Stromal cell of bone marrow (primary cell): ENCODE results near the gene F8A1.
A peak's percentile ranks its signal among the peaks of the same experiment; 100 is the strongest.
"Not testable (repeated sequence)": the region's sequence is repeated elsewhere in the genome, so short reads cannot be mapped to it uniquely, and the experiment has no call there.

Experiments
- DNase-seq: peaks from one replicate; pipeline ENCODE4 v3.0.0-alpha.2; 2012; ENCODE audit warnings: low read depth

The F8A1 gene

GRCh38 chrX:154886069-154886788, at the start of gene F8A1:
Gene F8A1 (plus strand): TSS chrX:154886355. CDS start chrX:154886375, 20 bp downstream.
- not testable (repeated sequence) for DNase-seq

DNA sequence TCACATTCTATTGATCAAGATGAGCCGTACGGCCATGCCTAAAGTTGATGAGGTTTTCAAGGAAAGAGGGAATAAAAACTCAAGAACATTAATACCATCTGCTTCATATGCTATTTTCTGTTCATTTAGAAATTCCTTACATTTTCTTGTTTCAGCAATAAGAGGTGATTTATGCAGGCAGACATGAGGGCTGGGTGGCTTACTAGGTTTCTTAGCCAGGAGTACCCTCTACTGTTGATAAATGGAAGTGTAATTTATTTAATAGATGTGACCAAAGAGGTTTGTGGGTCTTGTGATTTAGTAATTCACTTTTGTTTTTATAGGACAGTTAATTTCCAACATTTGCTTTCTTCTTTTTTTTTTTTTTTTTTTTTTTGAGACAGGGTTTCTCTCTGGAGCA, 45.3 kb upstream of the F8A1 start:
- DNase-seq = peak; percentile 14

- no peak for DNase-seq
These were observed 35.1 kb upstream of the F8A1 start for GRCh38 chrX:154850957-154851611.

DNA sequence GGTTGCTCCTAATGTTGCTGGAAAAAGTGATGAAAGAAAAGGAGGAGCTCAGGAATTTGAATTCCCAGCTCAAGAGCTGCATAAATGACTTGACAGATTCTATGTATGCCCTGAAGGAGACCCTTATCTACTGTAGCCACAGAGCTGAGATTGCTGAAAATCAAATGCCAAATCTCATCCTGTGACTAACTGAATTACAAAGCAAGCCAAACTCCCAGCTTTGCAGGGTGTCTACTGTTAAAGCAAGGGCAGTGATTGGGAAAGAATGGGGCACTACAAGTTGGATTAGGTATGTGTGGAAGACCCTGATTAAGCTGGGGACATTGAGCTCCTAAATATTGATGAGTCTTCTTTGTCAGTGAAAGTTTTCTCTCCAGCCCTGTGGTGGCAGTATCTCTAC, 30.9 kb upstream of the F8A1 start:
- DNase-seq = no peak

- DNase-seq = not testable (repeated sequence)
These were observed 17.6 kb upstream of the F8A1 start for GRCh38 chrX:154868522-154868921.

DNA sequence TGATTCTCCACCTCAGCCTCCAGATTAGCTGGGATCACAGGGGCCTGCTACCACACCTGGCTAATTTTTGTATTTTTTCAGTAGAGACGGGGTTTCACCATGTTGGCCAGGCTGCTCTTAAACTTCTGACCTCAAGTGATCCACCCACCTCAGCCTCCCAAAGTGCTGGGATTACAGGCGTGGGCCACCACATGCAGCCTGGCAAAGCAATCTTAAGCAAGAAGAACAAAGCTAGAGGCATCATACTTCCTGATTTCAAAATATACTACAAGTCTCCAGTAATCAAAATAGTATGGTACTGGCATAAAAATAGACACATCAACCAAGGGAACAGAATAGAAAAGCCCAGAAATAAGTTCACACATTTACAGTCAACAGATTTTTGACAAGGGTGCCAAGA, 12.8 kb upstream of the F8A1 start:
- DNase-seq = no peak

- DNase-seq = not testable (repeated sequence)
These were observed 2.1 kb upstream of the F8A1 start for GRCh38 chrX:154884069-154884468.

DNA sequence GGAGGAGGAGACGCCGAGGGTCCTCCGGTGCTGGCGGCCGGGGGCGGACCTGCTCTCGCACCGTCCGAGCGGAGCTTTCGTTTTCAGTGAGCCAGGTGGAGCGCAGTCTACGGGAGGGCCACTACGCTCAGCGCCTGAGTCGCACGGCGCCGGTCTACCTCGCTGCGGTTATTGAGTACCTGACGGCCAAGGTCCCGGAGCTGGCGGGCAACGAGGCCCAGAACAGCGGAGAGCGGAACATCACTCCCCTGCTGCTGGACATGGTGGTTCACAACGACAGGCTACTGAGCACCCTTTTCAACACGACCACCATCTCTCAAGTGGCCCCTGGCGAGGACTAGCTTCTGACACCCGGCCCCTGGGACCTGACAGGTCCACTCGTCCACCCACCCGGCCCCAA, 1.1 kb upstream of the F8A1 start:
- DNase-seq = not testable (repeated sequence)

GRCh38 chrX:154885549-154885948, 606 bp upstream of the F8A1 start:
- DNase-seq = not testable (repeated sequence)

DNA sequence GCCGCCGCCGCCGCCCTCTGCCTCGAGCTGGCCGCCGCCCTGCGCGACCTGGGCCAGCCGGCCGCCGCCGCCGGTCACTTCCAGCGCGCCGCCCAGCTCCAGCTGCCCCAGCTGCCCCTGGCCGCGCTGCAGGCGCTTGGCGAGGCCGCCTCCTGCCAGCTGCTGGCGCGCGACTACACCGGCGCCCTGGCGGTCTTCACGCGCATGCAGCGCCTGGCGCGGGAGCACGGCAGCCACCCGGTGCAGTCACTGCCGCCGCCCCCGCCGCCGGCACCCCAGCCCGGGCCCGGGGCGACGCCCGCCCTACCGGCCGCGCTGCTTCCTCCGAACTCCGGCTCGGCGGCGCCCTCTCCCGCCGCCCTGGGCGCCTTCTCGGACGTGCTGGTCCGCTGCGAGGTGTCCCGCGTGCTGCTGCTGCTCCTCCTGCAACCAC, 650 bp downstream of the F8A1 start:
- not testable (repeated sequence) for DNase-seq

DNA sequence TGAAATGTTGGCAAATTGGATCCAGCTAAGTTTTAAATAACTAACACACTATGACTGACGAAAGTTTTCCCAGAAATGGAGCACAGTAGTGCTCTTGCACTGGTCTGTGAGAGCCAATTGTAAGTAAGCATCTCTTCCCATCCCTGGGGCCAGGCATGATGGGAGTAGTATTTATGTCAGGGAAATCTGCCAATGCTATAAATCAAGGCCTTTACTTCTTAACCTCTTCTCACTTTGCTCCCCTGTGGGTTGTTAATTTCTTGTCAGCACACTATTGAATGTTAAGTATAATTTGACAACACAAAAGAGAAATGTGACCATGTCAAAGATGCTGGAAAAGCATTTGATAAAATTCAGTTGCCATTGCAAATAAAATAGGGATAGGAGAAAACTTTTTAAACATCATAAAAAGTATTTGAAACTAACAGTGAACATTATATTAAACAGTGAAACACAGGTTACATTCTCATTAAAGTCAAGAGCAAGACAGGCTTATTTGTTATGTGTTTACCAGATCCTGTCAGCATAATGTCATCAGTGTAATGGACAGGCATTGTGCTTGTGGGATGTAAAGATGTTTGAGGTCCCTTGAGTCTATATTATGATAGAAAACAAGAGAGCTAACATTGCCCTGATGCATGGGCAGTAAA, 5.0 kb downstream of the F8A1 start:
- DNase-seq = no peak

- no peak for DNase-seq
These were observed 6.1 kb downstream of the F8A1 start for GRCh38 chrX:154892296-154892695.

DNA sequence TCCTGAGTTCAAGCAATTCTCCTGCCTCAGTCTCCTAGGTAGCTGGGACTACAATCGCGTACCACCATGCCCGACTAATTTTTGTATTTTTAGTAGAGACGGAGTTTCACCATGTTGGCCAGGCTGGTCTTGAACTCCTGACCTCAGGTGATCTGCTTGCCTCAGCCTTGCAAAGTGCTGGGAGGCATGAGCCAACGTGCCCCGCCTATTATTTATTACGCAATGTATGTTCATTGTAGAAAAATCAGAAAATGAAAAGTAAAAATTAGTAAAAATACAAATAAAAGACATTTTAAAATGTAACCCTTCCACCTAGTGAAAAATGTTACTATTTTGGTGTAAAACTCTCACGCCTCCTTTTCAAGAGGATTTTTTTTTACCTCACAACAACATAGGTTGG, 14.2 kb downstream of the F8A1 start:
- DNase-seq = no peak

DNA sequence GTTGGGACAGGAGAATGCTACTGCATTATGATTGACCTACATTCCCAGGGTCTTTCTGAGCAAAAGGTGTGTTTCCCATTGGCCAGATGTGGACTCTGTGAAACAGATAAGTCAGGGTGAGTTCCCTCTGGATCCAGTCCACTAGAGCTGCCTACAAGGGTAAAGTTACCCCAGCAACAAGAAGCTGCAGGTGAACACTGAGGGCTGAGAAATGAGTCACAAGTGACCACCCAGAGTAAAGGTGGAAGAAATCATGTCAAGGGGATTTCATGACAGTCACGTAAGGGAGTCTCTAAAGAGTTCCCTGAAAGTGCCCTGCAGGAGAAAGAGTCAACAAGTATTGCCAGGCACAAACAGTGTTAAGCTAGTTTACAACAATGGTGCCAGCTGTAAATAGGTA, 16.3 kb downstream of the F8A1 start:
- DNase-seq = no peak

DNA sequence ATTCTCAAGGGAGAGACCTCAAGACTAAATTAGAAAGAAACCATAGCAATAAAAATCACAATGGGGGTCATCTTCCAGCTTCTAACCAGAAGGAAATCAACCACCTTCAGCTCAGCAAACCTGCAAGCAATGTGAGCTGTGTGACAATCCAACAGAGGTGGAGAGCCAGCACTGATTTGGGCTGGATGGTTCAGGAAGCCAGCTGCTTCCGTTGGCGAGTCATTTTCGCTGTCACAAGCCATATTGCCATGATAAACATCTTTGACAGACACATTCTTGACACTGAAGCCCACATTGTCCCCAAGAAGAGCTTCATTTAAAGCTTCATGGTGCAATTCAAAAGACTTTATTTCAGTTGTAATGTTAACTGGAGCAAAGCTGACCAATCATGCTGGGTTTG, 22.7 kb downstream of the F8A1 start:
- DNase-seq = no peak

GRCh38 chrX:154910048-154910447, 23.9 kb downstream of the F8A1 start:
- not testable (repeated sequence) for DNase-seq

- DNase-seq = not testable (repeated sequence)
These were observed 24.4 kb downstream of the F8A1 start for GRCh38 chrX:154910528-154910927.

- DNase-seq = no peak
These were observed 27.9 kb downstream of the F8A1 start for GRCh38 chrX:154914052-154914451.

DNA sequence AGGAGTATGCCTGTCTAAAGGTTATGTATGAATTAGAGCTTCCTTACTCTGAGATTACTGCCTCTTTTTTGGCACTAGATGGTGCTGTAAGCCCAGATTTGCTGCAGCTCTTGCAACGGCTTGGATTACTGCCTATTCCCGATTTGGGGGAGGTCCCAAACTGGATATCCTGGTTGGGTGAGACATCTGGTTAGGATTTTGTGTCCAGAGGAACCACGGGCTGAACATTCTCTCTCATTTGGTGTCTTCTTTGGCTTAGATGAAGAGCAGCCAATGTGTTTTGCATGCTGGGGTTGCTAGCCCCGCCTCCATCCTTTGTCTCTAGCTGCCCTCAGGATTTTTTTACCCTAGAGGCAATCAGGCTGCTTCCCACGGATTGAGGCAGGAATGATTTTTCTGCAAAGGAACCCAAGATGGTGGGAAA, 31.9 kb downstream of the F8A1 start:
- peak; percentile 68 for DNase-seq

DNA sequence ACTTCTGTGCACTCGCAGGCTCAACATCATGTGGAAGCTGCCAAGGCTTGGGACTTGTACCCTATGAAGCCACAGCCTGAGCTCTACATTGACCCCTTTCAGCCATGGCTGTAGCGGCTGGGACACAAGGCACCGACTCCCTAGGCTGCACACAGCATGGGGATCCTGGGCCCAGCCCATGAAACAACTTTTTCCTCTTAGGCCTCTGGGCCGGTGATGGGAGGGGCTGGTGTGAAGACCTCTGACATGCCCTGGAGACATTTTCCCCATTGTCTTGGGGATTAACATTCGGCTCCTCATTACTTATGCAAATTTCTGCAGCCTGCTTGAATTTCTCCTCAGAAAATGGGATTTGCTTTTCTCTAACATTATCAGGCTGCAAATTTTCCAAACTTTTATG, 38.6 kb downstream of the F8A1 start:
- not testable (repeated sequence) for DNase-seq
